GM21576 (cell line): ENCODE results near the gene FAM156A.
"Not testable (repeated sequence)": the region's sequence is repeated elsewhere in the genome, so short reads cannot be mapped to it uniquely, and the experiment has no call there.

ENCODE experiments used
- ATAC-seq: cut with Tn5 transposase; IDR thresholded peaks from one replicate; pipeline ENCODE4 v1.9.1; 2021; ENCODE audit warnings: mild to moderate bottlenecking, moderate library complexity; ENCODE audit not compliant: unreplicated experiment

Gene FAM156A

GRCh38 chrX:52906072-52906471 is 52.2 kb downstream of the FAM156A start:
- not testable (repeated sequence) for ATAC-seq

GRCh38 chrX:52905531-52905930 is 52.8 kb downstream of the FAM156A start:
- not testable (repeated sequence) for ATAC-seq
